ENCODE data around the gene KRT39.
"Not testable (repeated sequence)": the region's sequence is repeated elsewhere in the genome, so short reads cannot be mapped to it uniquely, and the experiment has no call there.

KRT39 gene

GRCh38 chr17:40921026-40921425 lies 45.7 kb downstream of the KRT39 start:
- Histone ChIP-seq H3K27ac (ENCODE audit: low read depth, low read length) (no peak overlapping the region), H3K27me3 (ENCODE audit: control insufficient read depth, insufficient read depth, low read length) (no peaks in the 10 kb centered on the region), H3K9ac (ENCODE audit: low read depth, low read length) (no peak overlapping the region), H3K9me3 (ENCODE audit: control insufficient read depth, insufficient read depth, low read length) (no peaks in the 10 kb centered on the region), H3K36me3 (ENCODE audit: control insufficient read depth, insufficient read depth, low read length) (no peaks in the 10 kb centered on the region), H3K4me1 (ENCODE audit: control insufficient read depth, insufficient read depth, low read length) (peaks cover 1% of the 10 kb centered on the region), H3K4me3 (ENCODE audit: low read depth, low read length) (no peak overlapping the region)

GRCh38 chr17:40917116-40917515 lies 49.6 kb downstream of the KRT39 start:
- H3K4me3 ChIP-seq (ENCODE audit: low read depth, low read length); H3K9me3 ChIP-seq (ENCODE audit: control insufficient read depth, insufficient read depth, low read length); H3K36me3 ChIP-seq (ENCODE audit: control insufficient read depth, insufficient read depth, low read length); H3K27ac ChIP-seq (ENCODE audit: low read depth, low read length); H3K27me3 ChIP-seq (ENCODE audit: control insufficient read depth, insufficient read depth, low read length); H3K9ac ChIP-seq (ENCODE audit: low read depth, low read length); H3K4me1 ChIP-seq (ENCODE audit: control insufficient read depth, insufficient read depth, low read length): not testable (repeated sequence)

GRCh38 chr17:40916366-40916765 lies 50.4 kb downstream of the KRT39 start:
- Histone ChIP-seq H3K27me3 (ENCODE audit: control insufficient read depth, insufficient read depth, low read length) (no peaks in the 10 kb centered on the region), H3K36me3 (ENCODE audit: control insufficient read depth, insufficient read depth, low read length) (no peaks in the 10 kb centered on the region), H3K4me3 (ENCODE audit: low read depth, low read length) (no peak overlapping the region), H3K9me3 (ENCODE audit: control insufficient read depth, insufficient read depth, low read length) (no peaks in the 10 kb centered on the region), H3K27ac (ENCODE audit: low read depth, low read length) (no peak overlapping the region), H3K9ac (ENCODE audit: low read depth, low read length) (no peak overlapping the region), H3K4me1 (ENCODE audit: control insufficient read depth, insufficient read depth, low read length) (no peaks in the 10 kb centered on the region)

- Histone ChIP-seq H3K9me3 (ENCODE audit: control insufficient read depth, insufficient read depth, low read length) (no peaks in the 10 kb centered on the region), H3K27ac (ENCODE audit: low read depth, low read length) (no peak overlapping the region), H3K27me3 (ENCODE audit: control insufficient read depth, insufficient read depth, low read length) (no peaks in the 10 kb centered on the region), H3K9ac (ENCODE audit: low read depth, low read length) (no peak overlapping the region), H3K36me3 (ENCODE audit: control insufficient read depth, insufficient read depth, low read length) (no peaks in the 10 kb centered on the region), H3K4me3 (ENCODE audit: low read depth, low read length) (no peak overlapping the region), H3K4me1 (ENCODE audit: control insufficient read depth, insufficient read depth, low read length) (no peaks in the 10 kb centered on the region)
Observed at GRCh38 chr17:40915721-40916256, 51.0 kb downstream of the KRT39 start.

GRCh38 chr17:40915199-40915661 lies 51.5 kb downstream of the KRT39 start:
- Histone ChIP-seq H3K4me3 (ENCODE audit: low read depth, low read length) (no peak overlapping the region), H3K4me1 (ENCODE audit: control insufficient read depth, insufficient read depth, low read length) (no peaks in the 10 kb centered on the region), H3K27ac (ENCODE audit: low read depth, low read length) (no peak overlapping the region), H3K9ac (ENCODE audit: low read depth, low read length) (no peak overlapping the region), H3K9me3 (ENCODE audit: control insufficient read depth, insufficient read depth, low read length) (no peaks in the 10 kb centered on the region), H3K36me3 (ENCODE audit: control insufficient read depth, insufficient read depth, low read length) (no peaks in the 10 kb centered on the region), H3K27me3 (ENCODE audit: control insufficient read depth, insufficient read depth, low read length) (no peaks in the 10 kb centered on the region)

- no peaks in the 10 kb centered on the region for H3K27me3 ChIP-seq (ENCODE audit: control insufficient read depth, insufficient read depth, low read length)
- no peak overlapping the region for H3K9ac ChIP-seq (ENCODE audit: low read depth, low read length)
- no peaks in the 10 kb centered on the region for H3K36me3 ChIP-seq (ENCODE audit: control insufficient read depth, insufficient read depth, low read length)
- H3K27ac ChIP-seq (ENCODE audit: low read depth, low read length) = no peak overlapping the region
- H3K9me3 ChIP-seq (ENCODE audit: control insufficient read depth, insufficient read depth, low read length) = no peaks in the 10 kb centered on the region
- no peaks in the 10 kb centered on the region; the same call in 1 of the 2 replicates for H3K4me1 ChIP-seq (ENCODE audit: control insufficient read depth, insufficient read depth, low read length)
- H3K4me3 ChIP-seq (ENCODE audit: low read depth, low read length) = no peak overlapping the region
Observed at GRCh38 chr17:40914075-40914855, 52.5 kb downstream of the KRT39 start.

- no peak overlapping the region for H3K4me3 ChIP-seq (ENCODE audit: low read depth, low read length)
- H3K27me3 ChIP-seq (ENCODE audit: control insufficient read depth, insufficient read depth, low read length) = no peaks in the 10 kb centered on the region
- H3K36me3 ChIP-seq (ENCODE audit: control insufficient read depth, insufficient read depth, low read length) = no peaks in the 10 kb centered on the region
- no peak overlapping the region for H3K27ac ChIP-seq (ENCODE audit: low read depth, low read length)
- no peaks in the 10 kb centered on the region for H3K9me3 ChIP-seq (ENCODE audit: control insufficient read depth, insufficient read depth, low read length)
- no peaks in the 10 kb centered on the region; the same call in 1 of the 2 replicates for H3K4me1 ChIP-seq (ENCODE audit: control insufficient read depth, insufficient read depth, low read length)
- H3K9ac ChIP-seq (ENCODE audit: low read depth, low read length) = no peak overlapping the region
Observed at GRCh38 chr17:40912486-40913210, 54.1 kb downstream of the KRT39 start.

- no peaks in the 10 kb centered on the region for H3K36me3 ChIP-seq (ENCODE audit: control insufficient read depth, insufficient read depth, low read length)
- H3K4me3 ChIP-seq (ENCODE audit: low read depth, low read length) = no peak overlapping the region
- H3K27ac ChIP-seq (ENCODE audit: low read depth, low read length) = no peak overlapping the region
- H3K4me1 ChIP-seq (ENCODE audit: control insufficient read depth, insufficient read depth, low read length) = no peaks in the 10 kb centered on the region; the same call in 1 of the 2 replicates
- no peaks in the 10 kb centered on the region for H3K9me3 ChIP-seq (ENCODE audit: control insufficient read depth, insufficient read depth, low read length)
- H3K27me3 ChIP-seq (ENCODE audit: control insufficient read depth, insufficient read depth, low read length) = no peaks in the 10 kb centered on the region
- no peak overlapping the region for H3K9ac ChIP-seq (ENCODE audit: low read depth, low read length)
Observed at GRCh38 chr17:40910441-40910841, 56.3 kb downstream of the KRT39 start.

GRCh38 chr17:40909755-40910154 lies 57.0 kb downstream of the KRT39 start:
- Histone ChIP-seq H3K4me3 (ENCODE audit: low read depth, low read length) (no peak overlapping the region), H3K9me3 (ENCODE audit: control insufficient read depth, insufficient read depth, low read length) (no peaks in the 10 kb centered on the region), H3K27ac (ENCODE audit: low read depth, low read length) (no peak overlapping the region), H3K4me1 (ENCODE audit: control insufficient read depth, insufficient read depth, low read length) (no peaks in the 10 kb centered on the region; the same call in 1 of the 2 replicates), H3K27me3 (ENCODE audit: control insufficient read depth, insufficient read depth, low read length) (no peaks in the 10 kb centered on the region), H3K9ac (ENCODE audit: low read depth, low read length) (no peak overlapping the region), H3K36me3 (ENCODE audit: control insufficient read depth, insufficient read depth, low read length) (no peaks in the 10 kb centered on the region)

GRCh38 chr17:40909351-40909750 lies 57.4 kb downstream of the KRT39 start:
- H3K27me3 ChIP-seq (ENCODE audit: control insufficient read depth, insufficient read depth, low read length) = no peaks in the 10 kb centered on the region
- no peak overlapping the region for H3K9ac ChIP-seq (ENCODE audit: low read depth, low read length)
- H3K4me3 ChIP-seq (ENCODE audit: low read depth, low read length) = no peak overlapping the region
- no peak overlapping the region for H3K27ac ChIP-seq (ENCODE audit: low read depth, low read length)
- no peaks in the 10 kb centered on the region; the same call in none of the 2 replicates for H3K4me1 ChIP-seq (ENCODE audit: control insufficient read depth, insufficient read depth, low read length)
- no peaks in the 10 kb centered on the region for H3K9me3 ChIP-seq (ENCODE audit: control insufficient read depth, insufficient read depth, low read length)
- no peaks in the 10 kb centered on the region for H3K36me3 ChIP-seq (ENCODE audit: control insufficient read depth, insufficient read depth, low read length)

Measured in HUES48 (cell line).